Measurements from ENCODE around the gene ATP13A1.

The ATP13A1 gene

GRCh38 chr19:19644054-19644388 is 19.5 kb downstream of the ATP13A1 start:
- TF ChIP-seq CTCF (IDR thresholded peaks at IDR 0.05) = no peak
- no peaks in the 10 kb centered on the region for H3K27me3 ChIP-seq
- H3K27ac ChIP-seq = peak overlapping the region; percentile 100
- H3K4me3 ChIP-seq (ENCODE audit: low read depth in 1 of 2, low read length in 1 of 2) = peak overlapping the region; percentile 74 to 97
- H3K36me3 ChIP-seq = peaks cover 74% of the 10 kb centered on the region
- H3K4me1 ChIP-seq (ENCODE audit: control insufficient read depth in 1 of 2, insufficient read depth in 1 of 2, low read depth in 1 of 2, low read length in 1 of 2) = peaks cover 39 to 41% of the 10 kb centered on the region in 2 experiments
- no peaks in the 10 kb centered on the region for H3K9me3 ChIP-seq

- H3K27me3 ChIP-seq = no peaks in the 10 kb centered on the region
- TF ChIP-seq CTCF (IDR thresholded peaks at IDR 0.05) = peak; percentile 69
- H3K4me1 ChIP-seq (ENCODE audit: control insufficient read depth in 1 of 2, insufficient read depth in 1 of 2, low read depth in 1 of 2, low read length in 1 of 2) = peaks cover 45 to 47% of the 10 kb centered on the region in 2 experiments
- peak within 1 kb of the TSS; percentile 100 for H3K27ac ChIP-seq
- H3K9me3 ChIP-seq = no peaks in the 10 kb centered on the region
- H3K4me3 ChIP-seq (ENCODE audit: low read depth in 1 of 2, low read length in 1 of 2) = peak within 1 kb of the TSS; percentile 74 to 97
- peaks cover 79% of the 10 kb centered on the region for H3K36me3 ChIP-seq
Measured at GRCh38 chr19:19643158-19644053, 20.1 kb downstream of the ATP13A1 start, which contains the start of gene GMIP. GMIP (minus strand) TSS chr19:19643657; CDS start chr19:19643529, 128 bp downstream.

GRCh38 chr19:19642506-19643157 is 20.8 kb downstream of the ATP13A1 start:
- no peak for TF ChIP-seq CTCF (IDR thresholded peaks at IDR 0.05)
- Histone ChIP-seq H3K4me1 (ENCODE audit: control insufficient read depth in 1 of 2, insufficient read depth in 1 of 2, low read depth in 1 of 2, low read length in 1 of 2) (peaks cover 48% of the 10 kb centered on the region in 2 experiments), H3K9me3 (no peaks in the 10 kb centered on the region), H3K27me3 (no peaks in the 10 kb centered on the region), H3K36me3 (peaks cover 82% of the 10 kb centered on the region), H3K27ac (peak overlapping the region; percentile 100), H3K4me3 (ENCODE audit: low read depth in 1 of 2, low read length in 1 of 2) (peak overlapping the region; percentile 74 to 97)

GRCh38 chr19:19637523-19638251 is 25.8 kb downstream of the ATP13A1 start:
- no peak for TF ChIP-seq CTCF (IDR thresholded peaks at IDR 0.05)
- peaks cover 97% of the 10 kb centered on the region for H3K36me3 ChIP-seq
- H3K4me3 ChIP-seq (ENCODE audit: low read depth in 1 of 2, low read length in 1 of 2) = no peak overlapping the region
- peaks cover 5% of the 10 kb centered on the region for H3K9me3 ChIP-seq
- H3K27me3 ChIP-seq = no peaks in the 10 kb centered on the region
- peaks cover 40 to 43% of the 10 kb centered on the region in 2 experiments for H3K4me1 ChIP-seq (ENCODE audit: control insufficient read depth in 1 of 2, insufficient read depth in 1 of 2, low read depth in 1 of 2, low read length in 1 of 2)
- H3K27ac ChIP-seq = no peak overlapping the region

- no peak for TF ChIP-seq CTCF (IDR thresholded peaks at IDR 0.05)
Measured at GRCh38 chr19:19637186-19637522, 26.3 kb downstream of the ATP13A1 start.

More at GRCh38 chr19:19637186-19637522, 26.3 kb downstream of the ATP13A1 start:
- Histone ChIP-seq H3K27ac (no peak overlapping the region), H3K36me3 (peaks cover 100% of the 10 kb centered on the region), H3K4me1 (ENCODE audit: control insufficient read depth in 1 of 2, insufficient read depth in 1 of 2, low read depth in 1 of 2, low read length in 1 of 2) (peaks cover 38% of the 10 kb centered on the region in 2 experiments), H3K9me3 (peaks cover 5% of the 10 kb centered on the region), H3K27me3 (no peaks in the 10 kb centered on the region), H3K4me3 (ENCODE audit: low read depth in 1 of 2, low read length in 1 of 2) (no peak overlapping the region)

All from neutrophil (primary cell).